Tibial nerve (tissue), 4 donors: ENCODE results near the gene CAVIN1. TPM values are rescaled to one million over a fixed set of nuclear protein-coding genes. Genes with fewer than 3 reads are reported as not detected.

Source experiments
- DNase-seq, 2 donors: peaks; one replicate each; pipeline ENCODE4 v3.0.0-alpha.2; 2019; ENCODE audit warnings: low spot score in 2 of 2
- H3K27ac ChIP-seq, 4 donors: fragments of 200-600 bp; sonication (generic) in 3 of 4; one replicate each; pipeline ENCODE4 v1.5.1; 2017 to 2019; ENCODE audit warnings: mild to moderate bottlenecking in 1 of 4
- H3K27me3 ChIP-seq, 2 donors: fragments of 200-600 bp; sonication (generic) in 1 of 2; one replicate each; pipeline versions ENCODE4 v1.5.1 to v1.6.0; 2017 to 2019
- H3K36me3 ChIP-seq, 3 donors: fragments of 200-600 bp; sonication (generic); one replicate each; pipeline ENCODE4 v1.5.1; 2018 to 2019
- H3K4me1 ChIP-seq, 4 donors: fragments of 200-600 bp; sonication (generic) in 3 of 4; one replicate each; pipeline ENCODE4 v1.5.1; 2017 to 2019
- H3K4me3 ChIP-seq, 4 donors: fragments of 200-600 bp; sonication (generic) in 3 of 4; one replicate each; pipeline ENCODE4 v1.5.1; 2017 to 2019; ENCODE audit warnings: mild to moderate bottlenecking in 1 of 4, moderate library complexity in 1 of 4
- H3K9me3 ChIP-seq, 4 donors: fragments of 200-600 bp; sonication (generic) in 3 of 4; one replicate each; pipeline ENCODE4 v1.5.1; 2017 to 2019
- EP300 ChIP-seq, 2 donors: sonication (generic); formaldehyde crosslinking; IDR thresholded peaks; one replicate each; pipeline ENCODE4 v1.6.1; 2017; ENCODE audit warnings: antibody characterized with exemption in 2 of 2, mild to moderate bottlenecking in 1 of 2
- POLR2A ChIP-seq, 2 donors: fragments of 450-650 bp; IDR thresholded peaks; one replicate each; pipeline ENCODE4 v1.6.1; 2017; ENCODE audit warnings: antibody characterized with exemption in 2 of 2, mild to moderate bottlenecking in 2 of 2, moderate library complexity in 2 of 2
- WGBS, 2 donors: methylation state at CpG; one replicate each; pipeline ENCODE4 v1.1.5; 2018; 5-methylcytosine and 5-hydroxymethylcytosine counted together
- total RNA-seq, 4 donors: library from RNA; depleted of rRNA; stranded (reverse); fragments of >200 nt; gene quantifications; one replicate each; pipeline ENCODE4 v1.1.0, GENCODE V29; 2016
- TF ChIP-seq, protein P1 (sequence below), 5 experiments: fragments of 200-600 bp in 3 of 5; fragments of 450-650 bp in 2 of 5; sonication (generic) in 3 of 5; IDR thresholded peaks; one replicate each; pipeline ENCODE4 v1.5.1; 2016 to 2019; ENCODE audit warnings: antibody characterized with exemption in 5 of 5, mild to moderate bottlenecking in 3 of 5, moderate library complexity in 2 of 5

The CAVIN1 gene
- total RNA-seq, 4 donors from 2014 or later = 441 to 784 (median 706) TPM

DNA sequence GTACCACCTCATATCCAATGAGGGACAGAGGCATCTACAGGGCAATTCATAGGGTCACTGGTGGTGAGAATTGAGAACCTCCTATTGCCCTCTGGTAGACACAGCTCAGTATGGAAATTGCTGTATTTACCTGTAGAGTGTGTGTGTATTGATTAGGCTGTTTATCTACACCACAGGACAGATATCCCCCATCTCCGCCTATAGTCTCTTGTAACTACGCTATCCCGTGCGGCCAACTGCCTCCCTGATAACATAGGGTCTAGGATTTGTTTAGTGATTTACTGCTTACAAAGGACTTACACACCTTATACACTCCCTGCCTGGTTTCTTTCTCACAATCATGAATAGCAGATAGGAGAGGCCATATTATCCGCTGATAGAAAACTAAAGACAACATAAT, 33.2 kb downstream of the CAVIN1 start:
- H3K9me3 ChIP-seq = no peaks in the 10 kb centered on the region
- no peak for DNase-seq
- TF ChIP-seq EP300 (IDR thresholded peaks at IDR 0.05) (no peak), POLR2A (IDR thresholded peaks at IDR 0.05) (no peak)
- TF ChIP-seq, protein P1, sequence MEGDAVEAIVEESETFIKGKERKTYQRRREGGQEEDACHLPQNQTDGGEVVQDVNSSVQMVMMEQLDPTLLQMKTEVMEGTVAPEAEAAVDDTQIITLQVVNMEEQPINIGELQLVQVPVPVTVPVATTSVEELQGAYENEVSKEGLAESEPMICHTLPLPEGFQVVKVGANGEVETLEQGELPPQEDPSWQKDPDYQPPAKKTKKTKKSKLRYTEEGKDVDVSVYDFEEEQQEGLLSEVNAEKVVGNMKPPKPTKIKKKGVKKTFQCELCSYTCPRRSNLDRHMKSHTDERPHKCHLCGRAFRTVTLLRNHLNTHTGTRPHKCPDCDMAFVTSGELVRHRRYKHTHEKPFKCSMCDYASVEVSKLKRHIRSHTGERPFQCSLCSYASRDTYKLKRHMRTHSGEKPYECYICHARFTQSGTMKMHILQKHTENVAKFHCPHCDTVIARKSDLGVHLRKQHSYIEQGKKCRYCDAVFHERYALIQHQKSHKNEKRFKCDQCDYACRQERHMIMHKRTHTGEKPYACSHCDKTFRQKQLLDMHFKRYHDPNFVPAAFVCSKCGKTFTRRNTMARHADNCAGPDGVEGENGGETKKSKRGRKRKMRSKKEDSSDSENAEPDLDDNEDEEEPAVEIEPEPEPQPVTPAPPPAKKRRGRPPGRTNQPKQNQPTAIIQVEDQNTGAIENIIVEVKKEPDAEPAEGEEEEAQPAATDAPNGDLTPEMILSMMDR (IDR thresholded peaks at IDR 0.05) = no peak
- H3K36me3 ChIP-seq = no peaks in the 10 kb centered on the region
- WGBS, 2 donors = 95 to 96% methylated on average over 5 of the region's 5 CpGs
- H3K4me1 ChIP-seq = peaks cover 0 to 50% (median 26%) of the 10 kb centered on the region in 4 donors
- H3K27ac ChIP-seq = peak overlapping the region; percentile 89 to 98 (median 95)
- H3K27me3 ChIP-seq = no peaks in the 10 kb centered on the region
- H3K4me3 ChIP-seq = no peak overlapping the region

DNA sequence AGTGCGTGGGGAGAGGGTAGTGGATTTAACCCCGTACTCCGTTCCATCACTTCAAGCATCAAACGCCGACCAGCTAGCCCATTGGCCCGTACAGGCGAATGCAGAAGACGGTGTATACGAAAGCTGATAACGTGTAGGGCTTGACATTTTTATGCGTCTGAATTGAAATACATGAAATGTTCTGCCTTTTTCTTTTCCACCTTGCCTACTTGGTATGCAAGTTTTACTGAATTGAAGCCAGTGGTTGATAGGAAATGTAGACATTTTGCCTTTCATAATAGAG, 34.0 kb downstream of the CAVIN1 start:
- TF ChIP-seq POLR2A (IDR thresholded peaks at IDR 0.05) (no peak), EP300 (IDR thresholded peaks at IDR 0.05) (no peak)
- TF ChIP-seq, protein P1 (IDR thresholded peaks at IDR 0.05) = no peak
- Histone ChIP-seq H3K4me3 (peak overlapping the region; percentile 47 to 98 (median 85)), H3K4me1 (peaks cover 0 to 56% (median 28%) of the 10 kb centered on the region in 4 donors), H3K27me3 (no peaks in the 10 kb centered on the region), H3K27ac (peak overlapping the region; percentile 89 to 98 (median 95)), H3K36me3 (no peaks in the 10 kb centered on the region), H3K9me3 (no peaks in the 10 kb centered on the region)
- no peak for DNase-seq
- WGBS, 2 donors = 0 to 4% methylated on average over 11 of the region's 11 CpGs

DNA sequence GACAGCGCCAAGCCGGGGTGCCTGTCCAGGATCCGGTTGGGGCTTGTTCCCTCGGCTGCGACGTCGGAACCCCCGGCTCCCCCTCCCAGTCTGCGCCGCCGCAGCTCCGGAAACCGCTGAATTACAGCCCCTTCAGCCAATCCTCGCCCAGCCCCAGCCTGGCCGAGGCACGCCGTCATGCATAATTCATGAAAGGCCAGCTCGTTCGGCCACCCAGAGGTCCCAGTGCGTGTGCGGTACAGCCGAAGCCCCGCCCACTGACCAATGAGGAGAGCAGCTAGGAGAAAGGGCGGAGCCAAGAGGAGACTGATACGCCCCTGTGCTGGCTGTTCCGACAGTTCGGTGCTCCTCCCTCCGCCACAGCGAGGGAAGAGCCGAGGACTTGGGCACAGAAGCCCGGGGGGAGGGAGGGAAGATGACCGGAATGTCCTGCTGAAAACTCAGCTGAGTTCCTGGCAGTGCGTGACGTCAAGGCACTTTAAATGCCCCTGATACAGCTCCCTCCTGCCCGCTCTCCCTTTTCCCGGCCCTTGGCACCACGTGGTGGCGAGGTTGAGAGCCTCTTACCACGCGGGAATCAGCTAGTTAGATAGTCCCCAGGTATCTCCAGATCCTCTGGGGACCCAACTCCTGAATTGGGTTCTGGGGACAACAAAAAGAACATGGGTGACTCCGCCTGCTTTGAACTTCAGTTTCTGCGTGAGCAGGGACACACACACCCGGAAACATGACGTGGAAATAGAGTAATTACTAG, 34.5 kb downstream of the CAVIN1 start, which contains the start of gene STAT3:
Gene STAT3 (minus strand): TSS at position 62 of the 754 bp plus-strand sequence. CDS start 39,926 bp downstream, outside the sequence.
- H3K27me3 ChIP-seq = no peaks in the 10 kb centered on the region
- peaks cover 0 to 5% (median 0%) of the 10 kb centered on the region in 3 donors for H3K36me3 ChIP-seq
- peak within 1 kb of the TSS; percentile 98 to 100 (median 100) for H3K27ac ChIP-seq
- TF ChIP-seq, protein P1 (IDR thresholded peaks at IDR 0.05) = peak in 2 of 5 experiments; percentile 42 to 51
- peak; percentile 99 to 100 for TF ChIP-seq EP300 (IDR thresholded peaks at IDR 0.05)
- peak; percentile 97 to 98 for TF ChIP-seq POLR2A (IDR thresholded peaks at IDR 0.05)
- DNase-seq = peak; percentile 100
- peaks cover 0 to 60% (median 28%) of the 10 kb centered on the region in 4 donors for H3K4me1 ChIP-seq
- WGBS, 2 donors = 0% methylated on average over 27 to 34 of the region's 44 CpGs
- no peaks in the 10 kb centered on the region for H3K9me3 ChIP-seq
- peak within 1 kb of the TSS; percentile 76 to 100 (median 96) for H3K4me3 ChIP-seq

DNA sequence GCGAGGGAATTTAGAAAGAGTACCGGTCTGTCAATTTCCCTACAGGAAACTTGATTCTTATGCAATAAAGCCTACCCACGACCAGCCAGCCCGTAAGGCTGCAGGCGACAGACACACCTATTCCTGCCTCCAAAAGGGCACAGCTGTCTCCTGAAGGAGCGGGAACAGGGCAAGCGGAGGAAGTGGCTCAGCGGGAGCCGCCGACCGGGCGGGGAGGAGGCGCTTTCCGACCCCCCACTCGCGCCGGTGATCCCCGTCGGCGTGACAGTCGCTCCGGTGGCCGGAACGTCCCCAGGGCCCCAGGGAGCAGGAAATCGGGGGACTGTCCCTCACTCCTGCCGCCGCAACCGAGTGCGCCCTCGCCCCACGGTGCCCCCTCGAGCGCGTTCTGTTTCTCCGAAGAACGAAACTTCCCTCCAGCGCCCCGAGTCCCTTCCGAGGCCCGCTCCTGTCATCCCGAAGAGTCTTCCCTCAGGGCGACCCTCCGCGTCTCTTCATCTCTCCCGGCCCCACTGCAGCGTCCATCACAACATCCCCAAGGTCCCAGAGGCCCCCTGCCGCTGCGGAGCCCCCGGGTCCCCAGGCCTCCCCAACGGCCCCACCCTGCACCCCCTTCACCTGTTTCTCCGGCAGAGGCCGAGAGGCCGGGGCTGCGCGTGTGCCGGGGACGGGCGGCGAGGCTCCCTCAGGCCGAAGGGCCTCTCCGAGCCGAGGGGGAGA, 35.2 kb downstream of the CAVIN1 start:
- Histone ChIP-seq H3K9me3 (no peaks in the 10 kb centered on the region), H3K27me3 (no peaks in the 10 kb centered on the region), H3K4me3 (peak overlapping the region; percentile 76 to 100 (median 96)), H3K36me3 (peaks cover 0 to 11% (median 0%) of the 10 kb centered on the region in 3 donors), H3K27ac (peak overlapping the region; percentile 98 to 100 (median 100)), H3K4me1 (peaks cover 0 to 68% (median 28%) of the 10 kb centered on the region in 4 donors)
- 0% methylated on average over 43 to 46 of the region's 62 CpGs for WGBS, 2 donors
- TF ChIP-seq POLR2A (IDR thresholded peaks at IDR 0.05) (no peak), EP300 (IDR thresholded peaks at IDR 0.05) (peak in 1 of 2 donors; percentile 8)
- TF ChIP-seq, protein P1 (IDR thresholded peaks at IDR 0.05) = no peak
- no peak for DNase-seq
